ENCODE measurements around the gene ZNF460. TPM values are rescaled to one million over a fixed set of nuclear protein-coding genes. Genes with fewer than 3 reads are reported as not detected.
"Not testable (repeated sequence)": the region's sequence is repeated elsewhere in the genome, so short reads cannot be mapped to it uniquely, and the experiment has no call there.

Gene ZNF460
- total RNA-seq, 3 donors from 2014 or later: 70.2 to 123 (median 88.5) TPM

DNA sequence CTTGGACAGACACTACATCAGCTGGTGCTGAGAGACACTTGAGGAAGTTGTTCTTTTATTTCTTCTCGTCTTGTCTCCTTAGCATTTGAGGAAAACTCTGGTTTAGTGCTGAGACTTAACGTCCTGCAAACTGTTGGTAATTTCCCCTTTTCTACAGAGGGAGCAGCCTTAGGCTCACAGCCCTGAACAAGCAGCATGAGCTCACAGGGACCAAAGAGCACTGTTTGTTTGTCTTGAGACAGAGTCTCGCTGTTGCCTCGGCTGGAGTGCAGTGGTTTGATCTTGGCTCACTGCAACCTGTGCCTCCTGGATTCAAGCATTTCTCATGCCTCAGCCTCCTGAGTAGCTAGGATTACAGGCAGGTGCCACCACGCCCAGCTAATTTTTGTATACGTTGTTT, 34.3 kb upstream of the ZNF460 start:
- Histone ChIP-seq H3K4me1 (peaks cover 4 to 9% of the 10 kb centered on the region in 2 donors), H3K9me3 (peaks cover 0 to 20% of the 10 kb centered on the region in 2 donors), H3K36me3 (peaks cover 8% of the 10 kb centered on the region), H3K27ac (no peak overlapping the region), H3K27me3 (no peaks in the 10 kb centered on the region), H3K4me3 (no peak overlapping the region)
- TF ChIP-seq POLR2A (IDR thresholded peaks at IDR 0.05) (no peak), POLR2AphosphoS5 (IDR thresholded peaks at IDR 0.05) (no peak), CTCF (IDR thresholded peaks at IDR 0.05) (no peak)
- no peak for DNase-seq (ENCODE audit: low spot score in 2 of 2)
- intact Hi-C loops (cut with DNase I; ENCODE audit: low total_unique reads): no loop called here

DNA sequence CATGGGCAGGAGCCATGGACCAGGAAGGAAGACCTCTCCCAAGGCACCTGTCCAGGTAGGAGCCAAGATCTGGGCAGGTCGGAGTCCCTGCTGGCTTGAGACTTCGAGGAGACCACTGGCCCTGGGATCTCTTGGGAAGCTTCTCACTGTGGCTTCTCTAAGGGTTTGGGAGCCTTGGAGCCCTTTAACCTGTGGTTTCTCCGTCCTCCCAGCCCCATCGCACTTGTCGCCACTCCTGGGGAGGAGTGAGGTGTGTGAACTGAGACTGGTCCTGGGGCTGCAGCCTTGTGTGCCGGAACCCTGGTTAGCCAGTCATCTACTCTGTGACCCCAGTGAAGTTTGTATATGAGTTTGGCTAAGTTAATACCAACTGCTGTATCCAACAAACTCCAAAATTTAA, 31.6 kb upstream of the ZNF460 start:
- TF ChIP-seq POLR2A (IDR thresholded peaks at IDR 0.05) (no peak), POLR2AphosphoS5 (IDR thresholded peaks at IDR 0.05) (no peak), CTCF (IDR thresholded peaks at IDR 0.05) (no peak)

DNA sequence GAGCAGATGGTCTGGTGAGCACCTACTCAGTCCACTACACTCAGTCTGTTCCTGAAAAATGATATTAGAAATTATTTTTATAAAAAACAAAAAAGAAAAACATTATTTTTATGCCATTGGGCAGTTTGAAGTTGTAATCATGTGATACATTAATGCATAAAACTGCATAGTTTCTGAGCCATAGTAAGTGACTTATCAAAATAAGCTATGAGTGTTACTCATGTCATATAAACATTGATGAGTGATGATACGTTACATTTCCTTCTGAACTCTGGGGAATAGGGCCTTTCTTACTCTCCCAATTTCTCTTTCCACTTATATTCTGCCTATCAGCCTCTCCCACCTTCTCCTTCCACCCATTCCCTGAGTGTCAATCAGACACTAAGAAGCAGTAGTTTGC, 31.0 kb upstream of the ZNF460 start:
- intact Hi-C loops (cut with DNase I; ENCODE audit: low total_unique reads): no loop called here
- H3K36me3 ChIP-seq: peaks cover 18% of the 10 kb centered on the region

More for the DNA sequence above, 31.6 kb upstream of the ZNF460 start:
- no peak overlapping the region for H3K4me3 ChIP-seq
- no peak for DNase-seq (ENCODE audit: low spot score in 2 of 2)
- H3K36me3 ChIP-seq: peaks cover 14% of the 10 kb centered on the region
- intact Hi-C loops (cut with DNase I; ENCODE audit: low total_unique reads): no loop called here
- no peaks in the 10 kb centered on the region for H3K27me3 ChIP-seq
- no peaks in the 10 kb centered on the region for H3K4me1 ChIP-seq
- H3K27ac ChIP-seq: no peak overlapping the region
- peaks cover 8 to 40% of the 10 kb centered on the region in 2 donors for H3K9me3 ChIP-seq

GRCh38 chr19:57253767-57254166, 26.5 kb upstream of the ZNF460 start:
- Histone ChIP-seq H3K36me3 (peaks cover 15% of the 10 kb centered on the region), H3K9me3 (peaks cover 15 to 37% of the 10 kb centered on the region in 2 donors)
- H3K27me3 ChIP-seq; H3K27ac ChIP-seq; intact Hi-C loops (cut with DNase I; ENCODE audit: low total_unique reads); DNase-seq (ENCODE audit: low spot score in 2 of 2); H3K4me1 ChIP-seq; H3K4me3 ChIP-seq: not testable (repeated sequence)

More for the DNA sequence above, 31.0 kb upstream of the ZNF460 start:
- TF ChIP-seq POLR2A (IDR thresholded peaks at IDR 0.05): no peak
- TF ChIP-seq POLR2AphosphoS5 (IDR thresholded peaks at IDR 0.05): no peak
- TF ChIP-seq CTCF (IDR thresholded peaks at IDR 0.05): no peak
- Histone ChIP-seq H3K4me3 (no peak overlapping the region), H3K27ac (no peak overlapping the region), H3K4me1 (no peaks in the 10 kb centered on the region), H3K27me3 (no peaks in the 10 kb centered on the region), H3K9me3 (peaks cover 15 to 46% of the 10 kb centered on the region in 2 donors)
- no peak for DNase-seq (ENCODE audit: low spot score in 2 of 2)

DNA sequence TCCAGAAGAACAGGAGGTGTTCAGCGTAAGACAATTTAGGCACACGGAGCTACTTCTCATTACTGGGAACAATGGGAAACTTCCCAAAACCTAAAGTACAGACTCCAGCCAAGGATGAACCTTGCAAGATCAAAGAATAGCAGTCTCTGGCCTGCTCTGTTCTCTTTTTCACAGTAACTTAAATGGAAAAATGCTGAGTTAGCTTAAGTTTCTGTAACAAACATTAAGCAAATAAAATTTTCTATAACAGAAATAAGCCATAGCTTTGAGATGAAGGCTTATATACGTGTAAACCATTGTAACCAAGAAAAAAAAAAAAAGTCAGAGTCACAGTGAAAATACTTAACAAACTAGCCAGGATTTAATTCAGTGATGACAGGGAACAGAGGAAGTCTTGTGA, 18.2 kb upstream of the ZNF460 start:
- Histone ChIP-seq H3K4me3 (no peak overlapping the region), H3K27ac (no peak overlapping the region), H3K36me3 (no peaks in the 10 kb centered on the region), H3K27me3 (no peaks in the 10 kb centered on the region), H3K4me1 (no peaks in the 10 kb centered on the region), H3K9me3 (peaks cover 0 to 13% of the 10 kb centered on the region in 2 donors)
- TF ChIP-seq POLR2A (IDR thresholded peaks at IDR 0.05) (no peak), POLR2AphosphoS5 (IDR thresholded peaks at IDR 0.05) (no peak), CTCF (IDR thresholded peaks at IDR 0.05) (no peak)
- intact Hi-C loops (cut with DNase I; ENCODE audit: low total_unique reads): no loop called here
- DNase-seq (ENCODE audit: low spot score in 2 of 2): no peak

DNA sequence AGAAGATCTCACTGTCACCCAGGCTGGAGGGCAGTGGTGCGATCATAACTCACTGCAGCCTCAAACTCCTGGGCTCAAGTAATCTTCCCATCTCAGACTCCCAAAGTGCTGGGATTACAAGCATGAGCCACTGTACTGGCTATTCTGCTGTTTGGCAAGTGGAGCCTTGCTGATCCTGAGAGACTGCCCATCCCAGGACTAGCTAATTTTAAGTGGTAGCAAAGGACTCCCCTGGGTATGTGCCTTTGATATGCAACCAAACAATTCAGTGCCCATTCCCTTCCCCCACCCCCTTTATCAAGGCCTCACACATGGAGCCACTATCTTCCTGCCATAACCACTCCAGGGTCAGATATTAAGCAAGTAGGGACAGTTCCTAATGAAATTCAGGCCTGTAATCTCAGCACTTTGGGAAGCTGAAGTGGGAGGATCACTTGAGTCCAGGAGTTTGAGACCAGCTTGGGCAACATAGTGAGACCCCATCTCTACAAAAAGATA, 17.0 kb upstream of the ZNF460 start:
- H3K36me3 ChIP-seq: no peaks in the 10 kb centered on the region
- peaks cover 0 to 13% of the 10 kb centered on the region in 2 donors for H3K9me3 ChIP-seq
- DNase-seq (ENCODE audit: low spot score in 2 of 2): no peak

More for the DNA sequence above, 17.0 kb upstream of the ZNF460 start:
- TF ChIP-seq POLR2AphosphoS5 (IDR thresholded peaks at IDR 0.05): no peak
- TF ChIP-seq POLR2A (IDR thresholded peaks at IDR 0.05): no peak
- TF ChIP-seq CTCF (IDR thresholded peaks at IDR 0.05): no peak
- Histone ChIP-seq H3K27ac (no peak overlapping the region), H3K27me3 (no peaks in the 10 kb centered on the region), H3K4me3 (no peak overlapping the region), H3K4me1 (no peaks in the 10 kb centered on the region)
- intact Hi-C loops (cut with DNase I; ENCODE audit: low total_unique reads): no loop called here
